GM23338 (cell line): Measurements from ENCODE around the gene C1QL4. TPM values are rescaled to one million over a fixed set of nuclear protein-coding genes. Genes with fewer than 3 reads are reported as not detected.

Experiments used
- ATAC-seq: fragments of 200-7000 bp; cut with Tn5 transposase; 3 replicates; pipeline ENCODE4 v1.9.1; 2020
- DNase-seq: peaks from one replicate; pipeline ENCODE4 v3.0.0-alpha.2; 2015; ENCODE audit warnings: low spot score
- H2AFZ ChIP-seq: fragments of 200-600 bp; sonication (generic); 2 replicates; pipeline ENCODE4 v1.8.0; 2016; ENCODE audit warnings: antibody characterized with exemption, mild to moderate bottlenecking, moderate library complexity
- H3F3A ChIP-seq: fragments of 200-600 bp; sonication (generic); replicated peaks from 2 replicates; pipeline ENCODE4 v1.8.0; 2017; ENCODE audit warnings: antibody characterized with exemption, mixed run types, low read depth
- H3K27ac ChIP-seq: fragments of 200-600 bp; sonication (generic); 2 replicates; pipeline ENCODE4 v1.6.1; 2016; ENCODE audit warnings: low read depth
- H3K27me3 ChIP-seq: fragments of 200-600 bp; sonication (generic); 2 replicates; pipeline ENCODE4 v1.8.0; 2016; ENCODE audit warnings: mild to moderate bottlenecking, mixed run types, moderate library complexity; ENCODE audit not compliant: insufficient read depth
- H3K36me3 ChIP-seq: fragments of 200-600 bp; sonication (generic); 2 replicates; pipeline ENCODE4 v1.8.0; 2016; ENCODE audit warnings: mild to moderate bottlenecking; ENCODE audit not compliant: insufficient read depth
- H3K4me1 ChIP-seq: fragments of 200-600 bp; sonication (generic); 2 replicates; pipeline ENCODE4 v1.8.0; 2016; ENCODE audit warnings: mild to moderate bottlenecking, moderate library complexity; ENCODE audit not compliant: insufficient read depth
- H3K4me2 ChIP-seq: fragments of 200-600 bp; sonication (generic); 2 replicates; pipeline ENCODE4 v1.7.1; 2017; ENCODE audit warnings: mixed run types
- H3K4me3 ChIP-seq: fragments of 200-600 bp; sonication (generic); 2 replicates; pipeline ENCODE4 v1.6.1; 2016; ENCODE audit warnings: mixed run types
- H3K79me2 ChIP-seq: fragments of 200-600 bp; sonication (generic); replicated peaks from 2 replicates; pipeline ENCODE4 v1.8.0; 2017; ENCODE audit warnings: mild to moderate bottlenecking; ENCODE audit not compliant: insufficient read depth
- H3K9me2 ChIP-seq: fragments of 200-600 bp; sonication (generic); 2 replicates; pipeline ENCODE4 v1.8.0; 2017; ENCODE audit not compliant: insufficient read depth
- H4K20me1 ChIP-seq: fragments of 200-600 bp; sonication (generic); replicated peaks from 2 replicates; pipeline ENCODE4 v1.8.0; 2017; ENCODE audit warnings: mild to moderate bottlenecking; ENCODE audit not compliant: insufficient read depth
- H3K27ac Mint-ChIP-seq: 2 replicates; pipeline ENCODE4 v1.8.0; 2020; ENCODE audit warnings: inconsistent platforms, mild to moderate bottlenecking, moderate library complexity, mixed read lengths
- H3K27me3 Mint-ChIP-seq: 3 replicates; pipeline ENCODE4 v1.8.0; 2022; ENCODE audit warnings: low read depth, mild to moderate bottlenecking, moderate library complexity, mixed read lengths, inconsistent platforms; ENCODE audit not compliant: insufficient read depth, poor library complexity
- H3K36me3 Mint-ChIP-seq: 3 replicates; pipeline ENCODE4 v1.8.0; 2021; ENCODE audit warnings: low read depth, mild to moderate bottlenecking, inconsistent platforms, moderate library complexity, mixed read lengths
- H3K4me1 Mint-ChIP-seq: 3 replicates; pipeline ENCODE4 v1.8.0; 2020; ENCODE audit warnings: mild to moderate bottlenecking, inconsistent platforms, mixed read lengths
- H3K4me3 Mint-ChIP-seq: 3 replicates; pipeline ENCODE4 v1.8.0; 2021; ENCODE audit warnings: moderate library complexity, mild to moderate bottlenecking, inconsistent platforms, mixed read lengths
- H3K9me3 Mint-ChIP-seq: 3 replicates; pipeline ENCODE4 v1.8.0; 2020; ENCODE audit warnings: moderate library complexity, mild to moderate bottlenecking, inconsistent platforms, mixed read lengths
- CREB1 ChIP-seq: fragments of 250-450 bp; sonication (Bioruptor Pico); IDR thresholded peaks from 2 replicates; pipeline ENCODE4 v1.5.0; 2020; ENCODE audit warnings: low read depth, mild to moderate bottlenecking, moderate library complexity
- EZH2 ChIP-seq: fragments of 200-600 bp; sonication (generic); IDR thresholded peaks from one replicate; pipeline ENCODE4 v1.8.0; 2017; ENCODE audit warnings: antibody characterized with exemption, mild to moderate bottlenecking, low read depth; ENCODE audit not compliant: unreplicated experiment
- EZH2phosphoT487 ChIP-seq: fragments of 200-600 bp; sonication (generic); IDR thresholded peaks from one replicate; pipeline ENCODE4 v1.8.1; 2018; ENCODE audit warnings: antibody characterized with exemption; ENCODE audit not compliant: unreplicated experiment
- JUNB ChIP-seq: IDR thresholded peaks from one replicate; pipeline ENCODE4 v1.6.1; 2016; ENCODE audit warnings: antibody characterized with exemption; ENCODE audit not compliant: unreplicated experiment
- NANOG ChIP-seq: IDR thresholded peaks from 2 replicates; pipeline ENCODE4 v1.6.1; 2016; ENCODE audit warnings: antibody characterized with exemption, borderline replicate concordance
- STAT1 ChIP-seq: IDR thresholded peaks from one replicate; pipeline ENCODE4 v1.6.1; 2016; ENCODE audit warnings: antibody characterized with exemption; ENCODE audit not compliant: unreplicated experiment
- ZNF331 ChIP-seq: fragments of 250-450 bp; sonication (Bioruptor Pico); IDR thresholded peaks from 2 replicates; pipeline ENCODE4 v1.5.0; 2020; ENCODE audit warnings: low read depth, mild to moderate bottlenecking, moderate library complexity
- polyA plus RNA-seq: library from polyadenylated mRNA; unstranded; fragments of >200 nt; fragmentation: Nextera tagmentation; extraction: Ambion mirVana; gene quantifications from 2 replicates; pipeline ENCODE4 v1.2.1, GENCODE V29; 2016
- total RNA-seq: library from RNA; depleted of rRNA; stranded (reverse); fragments of >200 nt; shearing (Covaris generic); gene quantifications from 2 replicates; pipeline ENCODE4 v1.2.3, GENCODE V29; 2014
- TF ChIP-seq, protein P1 (sequence below): IDR thresholded peaks from one replicate; pipeline ENCODE4 v1.6.1; 2018; ENCODE audit warnings: antibody characterized with exemption; ENCODE audit not compliant: unreplicated experiment
- TF ChIP-seq, protein P2 (sequence below): IDR thresholded peaks from 2 replicates; pipeline ENCODE4 v1.6.1; 2016; ENCODE audit warnings: antibody characterized with exemption

Gene C1QL4
- total and polyA plus RNA-seq, 2 experiments from 2014 or later = not detected

DNA sequence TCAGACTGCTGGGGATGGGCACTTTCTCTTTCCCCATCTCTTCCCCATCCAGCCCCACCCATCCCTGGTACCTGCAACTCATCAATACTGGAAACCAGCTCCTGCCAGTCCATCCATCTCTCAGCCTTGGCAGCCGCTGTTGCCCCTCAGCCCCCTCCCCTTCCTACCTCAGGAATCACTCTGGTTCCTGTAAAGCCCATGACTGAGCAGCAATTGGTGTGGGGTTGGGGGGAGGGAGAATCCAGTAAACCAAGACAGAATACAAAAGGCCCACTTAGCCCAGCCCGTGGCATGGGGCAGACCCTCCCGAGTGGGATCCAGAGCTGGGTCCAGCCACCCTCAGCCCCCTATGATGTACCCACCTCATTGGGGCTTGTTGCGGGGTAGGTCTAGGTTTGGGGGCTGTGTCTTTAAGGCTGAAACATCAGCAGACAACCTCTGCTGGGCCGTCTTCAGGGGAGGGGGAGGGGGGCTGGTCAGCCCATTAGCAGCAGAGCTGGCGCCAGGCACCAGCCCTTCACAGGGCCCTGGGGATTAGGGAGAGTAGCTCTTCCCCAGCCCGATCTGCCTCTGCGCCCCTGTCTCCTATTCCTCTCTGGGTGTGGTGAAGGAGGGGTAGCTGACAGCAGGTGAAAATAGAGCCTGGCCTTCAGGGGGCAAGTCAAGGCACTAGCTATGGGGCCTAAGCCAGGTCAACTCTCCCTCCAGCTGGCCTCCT is 42.7 kb downstream of the C1QL4 start (continued):
- TF ChIP-seq NANOG (no peak), JUNB (no peak)

DNA sequence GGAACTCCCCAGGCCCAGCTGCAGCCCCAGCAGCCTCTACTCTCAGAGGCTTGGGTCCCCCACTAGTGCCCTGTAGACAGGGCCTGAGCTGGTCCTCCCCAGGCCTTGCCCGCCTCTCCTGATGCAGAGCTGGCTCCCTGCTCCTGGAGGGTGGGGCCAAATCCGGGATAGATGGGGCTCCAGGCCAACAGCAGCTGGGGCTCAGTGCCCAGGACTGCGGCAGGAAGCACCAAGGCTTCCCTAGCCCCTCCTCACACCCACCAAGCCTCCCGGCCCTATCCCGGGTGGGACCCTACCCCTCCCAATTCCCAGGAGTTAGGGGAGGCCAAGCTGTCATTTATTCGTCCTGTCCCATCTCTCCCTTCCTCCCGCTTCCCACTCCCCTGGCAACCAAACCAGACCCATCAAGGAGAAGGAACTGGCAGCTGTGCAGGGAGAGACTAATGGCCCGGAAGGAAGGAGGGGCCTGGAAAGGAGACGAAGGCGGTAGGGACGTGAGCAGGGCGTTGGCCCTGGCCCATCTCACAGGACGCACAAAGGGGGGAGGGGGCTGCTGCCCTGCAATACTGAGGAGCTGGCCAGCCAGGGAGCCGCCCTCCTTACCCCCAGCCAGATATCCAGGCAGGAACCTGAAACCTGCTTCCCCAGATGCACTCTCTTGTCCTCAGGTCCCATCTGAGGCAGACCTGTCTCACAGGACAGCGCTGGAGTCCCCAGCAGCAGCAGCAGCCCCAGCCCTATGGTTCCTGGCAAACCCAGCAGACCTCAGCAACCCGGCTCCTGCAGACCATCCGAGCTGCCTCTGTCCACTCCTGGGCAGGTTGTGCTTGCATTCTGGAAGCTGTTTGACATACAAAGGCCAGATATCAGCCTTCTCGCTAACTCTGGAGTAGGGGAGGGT is 43.7 kb downstream of the C1QL4 start:
- Mint-ChIP-seq H3K4me3 (peak overlapping the region; percentile 57), H3K4me1 (peaks cover 19% of the 10 kb centered on the region; the same call in 2 of the 3 replicates), H3K27me3 (peaks cover 85% of the 10 kb centered on the region), H3K36me3 (no peaks in the 10 kb centered on the region), H3K27ac (no peak overlapping the region), H3K9me3 (no peaks in the 10 kb centered on the region)
- H3K4me1 ChIP-seq = peaks cover 25% of the 10 kb centered on the region
- H3K4me2 ChIP-seq = peak overlapping the region; percentile 69
- H3K4me3 ChIP-seq = peak overlapping the region; percentile 48
- no peaks in the 10 kb centered on the region for H3K79me2 ChIP-seq
- H3K27me3 ChIP-seq = peaks cover 98% of the 10 kb centered on the region
- H4K20me1 ChIP-seq = no peaks in the 10 kb centered on the region
- ATAC-seq (peak; percentile 9), DNase-seq (peak; percentile 72)
- H3K27ac ChIP-seq = no peak overlapping the region
- peaks cover 9% of the 10 kb centered on the region; the same call in 1 of the 2 replicates for H3F3A ChIP-seq
- H3K9me2 ChIP-seq = no peaks in the 10 kb centered on the region
- TF ChIP-seq, protein P1, sequence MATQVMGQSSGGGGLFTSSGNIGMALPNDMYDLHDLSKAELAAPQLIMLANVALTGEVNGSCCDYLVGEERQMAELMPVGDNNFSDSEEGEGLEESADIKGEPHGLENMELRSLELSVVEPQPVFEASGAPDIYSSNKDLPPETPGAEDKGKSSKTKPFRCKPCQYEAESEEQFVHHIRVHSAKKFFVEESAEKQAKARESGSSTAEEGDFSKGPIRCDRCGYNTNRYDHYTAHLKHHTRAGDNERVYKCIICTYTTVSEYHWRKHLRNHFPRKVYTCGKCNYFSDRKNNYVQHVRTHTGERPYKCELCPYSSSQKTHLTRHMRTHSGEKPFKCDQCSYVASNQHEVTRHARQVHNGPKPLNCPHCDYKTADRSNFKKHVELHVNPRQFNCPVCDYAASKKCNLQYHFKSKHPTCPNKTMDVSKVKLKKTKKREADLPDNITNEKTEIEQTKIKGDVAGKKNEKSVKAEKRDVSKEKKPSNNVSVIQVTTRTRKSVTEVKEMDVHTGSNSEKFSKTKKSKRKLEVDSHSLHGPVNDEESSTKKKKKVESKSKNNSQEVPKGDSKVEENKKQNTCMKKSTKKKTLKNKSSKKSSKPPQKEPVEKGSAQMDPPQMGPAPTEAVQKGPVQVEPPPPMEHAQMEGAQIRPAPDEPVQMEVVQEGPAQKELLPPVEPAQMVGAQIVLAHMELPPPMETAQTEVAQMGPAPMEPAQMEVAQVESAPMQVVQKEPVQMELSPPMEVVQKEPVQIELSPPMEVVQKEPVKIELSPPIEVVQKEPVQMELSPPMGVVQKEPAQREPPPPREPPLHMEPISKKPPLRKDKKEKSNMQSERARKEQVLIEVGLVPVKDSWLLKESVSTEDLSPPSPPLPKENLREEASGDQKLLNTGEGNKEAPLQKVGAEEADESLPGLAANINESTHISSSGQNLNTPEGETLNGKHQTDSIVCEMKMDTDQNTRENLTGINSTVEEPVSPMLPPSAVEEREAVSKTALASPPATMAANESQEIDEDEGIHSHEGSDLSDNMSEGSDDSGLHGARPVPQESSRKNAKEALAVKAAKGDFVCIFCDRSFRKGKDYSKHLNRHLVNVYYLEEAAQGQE = no peak
- TF ChIP-seq STAT1 (no peak), ZNF331 (CRISPR knock-in tag) (no peak), EZH2phosphoT487 (no peak), CREB1 (CRISPR knock-in tag) (no peak), EZH2 (peak; percentile 74)
- TF ChIP-seq, protein P2, sequence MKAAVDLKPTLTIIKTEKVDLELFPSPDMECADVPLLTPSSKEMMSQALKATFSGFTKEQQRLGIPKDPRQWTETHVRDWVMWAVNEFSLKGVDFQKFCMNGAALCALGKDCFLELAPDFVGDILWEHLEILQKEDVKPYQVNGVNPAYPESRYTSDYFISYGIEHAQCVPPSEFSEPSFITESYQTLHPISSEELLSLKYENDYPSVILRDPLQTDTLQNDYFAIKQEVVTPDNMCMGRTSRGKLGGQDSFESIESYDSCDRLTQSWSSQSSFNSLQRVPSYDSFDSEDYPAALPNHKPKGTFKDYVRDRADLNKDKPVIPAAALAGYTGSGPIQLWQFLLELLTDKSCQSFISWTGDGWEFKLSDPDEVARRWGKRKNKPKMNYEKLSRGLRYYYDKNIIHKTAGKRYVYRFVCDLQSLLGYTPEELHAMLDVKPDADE = no peak
- no peaks in the 10 kb centered on the region for H3K36me3 ChIP-seq
- peak overlapping the region; percentile 74 for H2AFZ ChIP-seq
